ENCODE measurements around the gene NARS2. TPM values are rescaled to one million over a fixed set of nuclear protein-coding genes. Genes with fewer than 3 reads are reported as not detected.

NARS2 gene
- total and polyA plus RNA-seq, 2 experiments from 2014 or later = 10.9 to 13.0 TPM

DNA sequence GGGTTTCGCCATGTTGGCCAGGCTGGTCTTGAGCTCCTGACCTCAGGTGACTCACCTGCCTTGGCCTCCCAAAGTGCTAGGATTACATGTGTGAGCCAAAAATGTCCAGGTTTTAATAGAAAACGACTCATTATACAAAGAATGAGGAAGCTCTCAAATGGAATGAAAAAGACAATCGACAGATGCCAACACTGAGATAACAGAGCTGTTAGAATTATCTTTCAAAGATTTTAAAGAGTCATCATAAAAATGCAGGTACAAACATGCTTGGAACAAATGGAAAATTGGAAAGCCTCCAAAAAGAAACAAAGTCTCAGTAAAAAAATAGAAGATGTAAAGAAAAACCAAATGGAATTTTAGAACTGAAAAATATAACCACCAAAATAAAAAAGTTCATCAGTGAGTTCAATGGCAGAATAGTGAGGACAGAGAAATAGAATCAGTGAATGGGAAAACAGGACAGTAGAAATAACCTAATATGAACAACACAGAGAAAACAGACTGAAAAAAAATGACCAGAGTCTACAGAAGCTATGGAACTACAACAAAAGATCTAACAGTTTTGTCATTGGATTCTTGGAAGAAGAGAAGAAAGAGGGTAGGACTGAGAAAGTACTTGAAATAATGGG, 168.0 kb downstream of the NARS2 start:
- H3K4me3 ChIP-seq = no peak overlapping the region
- H3K4me2 ChIP-seq (ENCODE audit: unreplicated experiment) = no peak overlapping the region
- H3K79me2 ChIP-seq (ENCODE audit: insufficient read depth) = peaks cover 50% of the 10 kb centered on the region
- TF ChIP-seq EZH2phosphoT487 (IDR thresholded peaks at IDR 0.05; ENCODE audit: insufficient read depth, low read depth) (no peak), EZH2 (IDR thresholded peaks at IDR 0.05; ENCODE audit: insufficient read depth, poor library complexity, severe bottlenecking) (no peak)
- 84 to 86% methylated on average over 3 of the region's 3 CpGs for WGBS, 2 experiments (ENCODE audit: low coverage in 1 of 2, low lambda C conversion rate in 2 of 2, missing lambda C conversion rate in 2 of 2)
- H4K20me1 ChIP-seq (ENCODE audit: insufficient read depth) = no peaks in the 10 kb centered on the region
- in situ Hi-C loops (cut with MboI) = no loop called here
- H2AFZ ChIP-seq = no peak overlapping the region
- H3K36me3 ChIP-seq (ENCODE audit: low read depth) = no peaks in the 10 kb centered on the region
- H3K4me1 ChIP-seq (ENCODE audit: insufficient read depth) = no peaks in the 10 kb centered on the region; the same call in 1 of the 2 replicates
- H3K9me3 ChIP-seq (ENCODE audit: low read depth) = no peaks in the 10 kb centered on the region
- H3K27me3 ChIP-seq (replicated peaks; ENCODE audit: insufficient read depth) = no peaks in the 10 kb centered on the region
- no peaks in the 10 kb centered on the region for H3F3A ChIP-seq (ENCODE audit: insufficient read depth)
- H3K27ac ChIP-seq = no peak overlapping the region
- H3K9me2 ChIP-seq (ENCODE audit: insufficient read depth) = no peaks in the 10 kb centered on the region
- DNase-seq = no peak
- no peak overlapping the region for H3K9ac ChIP-seq

- Histone ChIP-seq H3K36me3 (ENCODE audit: low read depth) (no peaks in the 10 kb centered on the region), H3K4me2 (ENCODE audit: unreplicated experiment) (no peak overlapping the region), H3K79me2 (ENCODE audit: insufficient read depth) (peaks cover 43% of the 10 kb centered on the region), H3K4me3 (no peak overlapping the region), H3K9ac (no peak overlapping the region), H3F3A (ENCODE audit: insufficient read depth) (no peaks in the 10 kb centered on the region), H3K9me2 (ENCODE audit: insufficient read depth) (no peaks in the 10 kb centered on the region), H3K9me3 (ENCODE audit: low read depth) (no peaks in the 10 kb centered on the region), H3K27ac (no peak overlapping the region), H4K20me1 (ENCODE audit: insufficient read depth) (no peaks in the 10 kb centered on the region), H3K27me3 (replicated peaks; ENCODE audit: insufficient read depth) (no peaks in the 10 kb centered on the region), H3K4me1 (ENCODE audit: insufficient read depth) (no peaks in the 10 kb centered on the region; the same call in 1 of the 2 replicates), H2AFZ (no peak overlapping the region)
- in situ Hi-C loops (cut with MboI) = no loop called here
- DNase-seq = no peak
- no peak for TF ChIP-seq EZH2phosphoT487 (IDR thresholded peaks at IDR 0.05; ENCODE audit: insufficient read depth, low read depth)
- TF ChIP-seq EZH2 (IDR thresholded peaks at IDR 0.05; ENCODE audit: insufficient read depth, poor library complexity, severe bottlenecking) = no peak
- 95 to 97% methylated on average over 2 of the region's 2 CpGs for WGBS, 2 experiments (ENCODE audit: low coverage in 1 of 2, low lambda C conversion rate in 2 of 2, missing lambda C conversion rate in 2 of 2)
Observed at GRCh38 chr11:78405805-78406204, 168.9 kb downstream of the NARS2 start.

DNA sequence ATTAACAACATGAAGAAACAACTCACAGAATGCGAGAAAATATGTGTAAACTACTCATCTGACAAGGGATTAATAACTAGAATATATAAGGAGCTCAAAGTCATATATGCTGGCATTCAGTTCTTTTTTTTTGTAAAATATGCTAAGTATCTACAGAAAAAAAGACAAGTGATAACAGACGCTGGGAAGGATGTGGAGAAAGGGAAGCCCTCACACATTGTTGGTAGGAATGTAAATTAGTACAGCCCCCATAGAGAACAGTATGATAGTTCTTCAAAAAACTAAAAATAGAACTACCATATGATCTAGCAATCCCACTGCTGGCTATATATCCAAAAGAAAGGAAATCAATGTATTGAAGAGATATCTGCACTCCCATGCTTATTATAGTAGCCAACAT, 170.9 kb downstream of the NARS2 start:
- Histone ChIP-seq H3K79me2 (ENCODE audit: insufficient read depth) (peaks cover 34% of the 10 kb centered on the region), H3K9ac (no peak overlapping the region), H3K36me3 (ENCODE audit: low read depth) (no peaks in the 10 kb centered on the region), H3K9me2 (ENCODE audit: insufficient read depth) (no peaks in the 10 kb centered on the region), H3K27ac (no peak overlapping the region), H4K20me1 (ENCODE audit: insufficient read depth) (no peaks in the 10 kb centered on the region), H3K4me2 (ENCODE audit: unreplicated experiment) (no peak overlapping the region), H3K4me3 (no peak overlapping the region), H2AFZ (no peak overlapping the region), H3F3A (ENCODE audit: insufficient read depth) (no peaks in the 10 kb centered on the region), H3K9me3 (ENCODE audit: low read depth) (no peaks in the 10 kb centered on the region), H3K4me1 (ENCODE audit: insufficient read depth) (no peaks in the 10 kb centered on the region; the same call in 1 of the 2 replicates), H3K27me3 (replicated peaks; ENCODE audit: insufficient read depth) (no peaks in the 10 kb centered on the region)
- in situ Hi-C loops (cut with MboI) = no loop called here
- no peak for TF ChIP-seq EZH2 (IDR thresholded peaks at IDR 0.05; ENCODE audit: insufficient read depth, poor library complexity, severe bottlenecking)
- TF ChIP-seq EZH2phosphoT487 (IDR thresholded peaks at IDR 0.05; ENCODE audit: insufficient read depth, low read depth) = no peak
- WGBS, 2 experiments (ENCODE audit: low coverage in 1 of 2, low lambda C conversion rate in 2 of 2, missing lambda C conversion rate in 2 of 2) = 63 to 79% methylated on average over 2 of the region's 2 CpGs
- no peak for DNase-seq

- no peak overlapping the region for H3K27ac ChIP-seq
- H3K9ac ChIP-seq = no peak overlapping the region
- WGBS, 2 experiments (ENCODE audit: low coverage in 1 of 2, low lambda C conversion rate in 2 of 2, missing lambda C conversion rate in 2 of 2) = 95 to 98% methylated on average over 3 of the region's 3 CpGs
- H3K4me3 ChIP-seq = no peak overlapping the region
- no peak overlapping the region for H2AFZ ChIP-seq
- H3K9me3 ChIP-seq (ENCODE audit: low read depth) = no peaks in the 10 kb centered on the region
- no peaks in the 10 kb centered on the region for H4K20me1 ChIP-seq (ENCODE audit: insufficient read depth)
- H3K36me3 ChIP-seq (ENCODE audit: low read depth) = no peaks in the 10 kb centered on the region
- H3K4me2 ChIP-seq (ENCODE audit: unreplicated experiment) = no peak overlapping the region
- DNase-seq = no peak
- H3F3A ChIP-seq (ENCODE audit: insufficient read depth) = no peaks in the 10 kb centered on the region
- H3K79me2 ChIP-seq (ENCODE audit: insufficient read depth) = peaks cover 28% of the 10 kb centered on the region
- no peaks in the 10 kb centered on the region for H3K27me3 ChIP-seq (replicated peaks; ENCODE audit: insufficient read depth)
- in situ Hi-C loops (cut with MboI) = no loop called here
- no peaks in the 10 kb centered on the region; the same call in 1 of the 2 replicates for H3K4me1 ChIP-seq (ENCODE audit: insufficient read depth)
- H3K9me2 ChIP-seq (ENCODE audit: insufficient read depth) = no peaks in the 10 kb centered on the region
- TF ChIP-seq EZH2 (IDR thresholded peaks at IDR 0.05; ENCODE audit: insufficient read depth, poor library complexity, severe bottlenecking) (no peak), EZH2phosphoT487 (IDR thresholded peaks at IDR 0.05; ENCODE audit: insufficient read depth, low read depth) (no peak)
Observed at GRCh38 chr11:78402847-78403246, 171.8 kb downstream of the NARS2 start.
